Left kidney (tissue), 2 donors: ENCODE measurements around the gene TUFT1. TPM values are rescaled to one million over a fixed set of nuclear protein-coding genes. Genes with fewer than 3 reads are reported as not detected.

Experiments used
- DNase-seq: peaks from one replicate; pipeline ENCODE4 v3.0.0-alpha.2; 2013
- polyA plus RNA-seq: library from polyadenylated mRNA; unstranded; fragments of 120-200 nt; gene quantifications from one replicate; pipeline ENCODE4 v1.2.1, GENCODE V29; 2013; ENCODE audit not compliant: insufficient read length

TUFT1 gene
- polyA plus RNA-seq, 1 donor, result 10.5 TPM

DNA sequence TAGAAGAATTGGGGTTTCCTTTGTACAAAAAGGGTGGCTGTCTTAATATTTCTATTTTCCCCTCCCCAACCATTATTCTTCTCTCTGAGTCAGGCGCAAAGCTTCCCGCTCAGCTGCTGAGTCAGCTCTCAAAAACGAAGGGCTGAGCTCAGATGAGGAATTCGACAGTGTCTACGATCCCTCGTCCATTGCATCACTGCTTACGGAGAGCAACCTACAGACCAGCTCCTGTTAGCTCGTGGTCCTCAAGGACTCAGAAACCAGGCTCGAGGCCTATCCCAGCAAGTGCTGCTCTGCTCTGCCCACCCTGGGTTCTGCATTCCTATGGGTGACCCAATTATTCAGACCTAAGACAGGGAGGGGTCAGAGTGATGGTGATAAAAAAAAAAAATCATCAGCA, 3.0 kb upstream of the TUFT1 start:
- DNase-seq, result no peak

DNA sequence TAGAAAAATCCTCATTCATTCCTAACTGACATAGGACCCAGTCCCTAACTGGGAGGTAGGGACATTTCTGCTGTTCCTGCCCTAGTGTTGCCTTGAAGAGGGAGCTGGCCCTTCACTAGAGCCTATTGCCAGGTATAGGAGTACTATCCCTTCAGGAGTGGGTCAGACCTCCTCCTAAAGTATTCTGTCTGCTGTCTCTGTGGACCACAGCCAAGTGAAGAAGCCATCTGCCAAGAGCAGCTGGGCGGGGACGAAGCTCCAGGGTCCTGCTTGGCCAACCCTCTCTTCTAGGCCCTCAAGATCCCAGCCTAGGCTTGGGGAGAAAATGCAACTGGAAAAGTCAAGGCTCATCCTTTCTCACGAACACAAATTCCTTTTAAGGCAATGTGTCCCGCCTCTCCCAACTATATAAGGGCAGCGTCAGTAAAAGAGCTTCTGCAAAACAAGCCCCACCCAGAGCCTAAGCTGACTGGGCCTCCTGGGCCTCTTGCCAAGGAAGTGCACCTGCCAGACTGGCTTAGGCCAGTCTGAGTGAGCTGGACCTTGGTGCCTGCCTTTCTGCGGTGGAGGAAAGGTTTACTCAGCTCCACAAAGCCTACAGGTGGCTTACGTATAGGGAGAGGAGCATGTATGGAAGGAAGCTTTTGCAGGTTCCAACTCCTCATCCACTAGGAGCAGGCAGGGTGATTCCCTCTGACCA, 638 bp upstream of the TUFT1 start:
- peak; percentile 71 for DNase-seq

DNA sequence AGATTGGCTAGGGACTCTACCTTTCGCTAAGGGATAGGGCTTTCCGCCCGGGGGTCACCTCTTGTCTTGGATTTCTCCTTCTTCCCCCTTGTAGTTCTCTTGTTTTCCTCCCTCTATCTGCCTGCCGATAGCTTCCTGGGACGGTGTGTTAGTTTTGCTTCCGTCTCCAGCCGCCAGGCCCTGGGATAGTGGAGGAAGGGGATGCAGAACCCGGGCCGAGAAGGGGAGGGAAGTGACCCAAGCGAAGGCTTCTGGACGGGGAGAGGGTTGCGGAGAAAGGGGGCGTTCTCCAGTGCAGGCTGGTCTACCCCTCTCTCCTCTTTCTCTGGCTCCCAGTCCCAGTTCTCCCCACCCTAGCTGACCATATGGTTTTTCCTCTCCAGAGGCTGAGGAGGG, 871 bp downstream of the TUFT1 start:
- peak; percentile 32 for DNase-seq

DNA sequence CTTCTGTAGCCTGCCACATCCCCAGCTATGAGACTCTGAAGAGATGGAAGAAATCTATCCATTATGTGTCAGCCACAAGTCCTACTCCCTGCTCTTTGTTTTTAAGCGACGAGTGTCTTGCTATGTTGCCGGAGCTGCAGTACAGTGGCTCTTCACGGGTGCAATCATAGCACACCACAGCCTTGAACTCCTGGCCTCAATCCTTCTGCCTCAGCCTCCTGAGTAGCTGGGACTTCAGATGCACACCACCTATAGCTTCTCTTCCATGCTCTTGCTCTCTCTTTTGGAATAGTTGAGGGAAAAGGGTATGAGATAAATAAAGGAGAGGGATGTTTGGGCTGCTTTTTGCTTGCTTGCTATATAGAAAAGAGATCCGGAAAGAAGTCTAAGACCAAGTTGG, 1.6 kb downstream of the TUFT1 start:
- no peak for DNase-seq

DNA sequence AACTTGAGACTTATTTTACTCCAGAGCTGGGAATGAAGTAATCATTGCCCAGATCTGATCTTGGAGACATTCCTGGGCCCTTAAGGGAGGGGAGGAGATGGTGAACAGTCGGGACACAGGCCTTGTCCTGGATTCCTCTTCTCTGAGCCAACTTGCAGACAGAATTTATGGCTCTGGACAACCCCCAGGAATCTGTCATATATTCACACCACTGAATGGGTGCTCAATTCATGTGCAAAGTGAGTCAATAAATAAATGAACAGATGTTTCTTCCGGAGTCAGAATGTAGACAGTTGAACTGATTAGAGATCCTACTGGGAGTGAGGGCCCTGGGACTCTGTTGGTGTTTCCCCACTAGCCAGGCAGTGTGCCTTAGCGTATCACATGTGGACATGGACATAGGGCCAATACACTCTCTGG, 2.6 kb downstream of the TUFT1 start:
- DNase-seq, result no peak

DNA sequence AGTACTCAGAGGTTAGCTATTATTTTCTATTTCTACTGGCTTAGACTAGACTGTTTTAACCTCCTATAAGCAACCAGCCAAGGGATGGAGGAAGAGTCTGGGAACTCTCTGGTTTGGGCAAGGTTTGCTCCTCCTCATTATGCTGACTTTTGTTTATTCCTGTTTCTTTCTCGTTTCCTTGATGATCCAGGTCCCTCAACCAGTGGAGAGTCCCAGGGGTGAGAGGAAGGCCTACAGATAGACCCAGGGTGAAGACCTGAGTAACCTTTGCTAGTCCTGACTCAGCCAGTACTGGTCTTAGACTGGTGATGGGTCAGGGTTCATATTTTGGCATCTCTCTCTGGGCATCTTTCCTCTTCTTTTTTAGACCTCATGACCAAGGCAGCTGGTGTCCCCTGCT, 5.4 kb downstream of the TUFT1 start:
- no peak for DNase-seq

DNA sequence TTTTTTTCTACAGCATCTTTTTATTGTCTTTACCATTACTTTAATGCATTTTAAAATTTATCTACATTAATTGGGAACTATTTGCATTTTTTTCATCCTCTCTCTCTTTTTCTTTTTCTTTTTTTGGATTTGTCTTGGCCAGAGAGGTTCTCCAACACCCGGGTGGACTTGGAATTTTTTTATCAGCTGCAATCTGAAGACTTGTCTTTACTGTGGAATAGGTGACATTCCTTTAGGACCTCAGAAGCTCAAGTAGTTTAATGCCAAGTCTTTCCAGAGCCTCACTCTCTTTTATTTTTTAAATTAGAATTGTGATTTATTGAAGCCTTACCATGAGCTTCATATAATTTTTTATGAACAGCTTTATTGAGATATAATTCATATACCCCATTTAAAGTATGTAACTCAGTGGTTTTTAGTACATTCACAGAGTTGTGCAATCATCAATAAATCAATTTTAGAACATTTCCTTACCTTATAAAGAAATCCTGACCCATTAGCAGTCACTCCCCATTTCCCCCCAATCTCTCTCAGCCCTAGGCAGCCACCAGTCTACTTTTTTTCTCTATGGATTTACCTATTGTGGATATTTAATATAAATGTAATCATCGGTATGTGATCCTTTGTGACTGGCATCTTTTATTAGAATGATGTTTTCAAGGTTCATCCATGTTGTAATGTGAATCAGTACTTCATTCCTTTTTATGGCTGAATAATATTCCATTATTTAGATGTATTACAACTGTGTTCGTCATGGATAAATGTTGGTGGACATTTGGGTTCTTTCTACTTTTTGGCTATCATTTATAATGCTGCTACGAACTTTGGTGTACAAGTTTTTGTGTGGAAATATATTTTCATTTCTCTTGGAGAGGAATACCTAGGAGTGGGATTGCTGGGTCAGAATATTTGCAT, 6.2 kb downstream of the TUFT1 start:
- no peak for DNase-seq

DNA sequence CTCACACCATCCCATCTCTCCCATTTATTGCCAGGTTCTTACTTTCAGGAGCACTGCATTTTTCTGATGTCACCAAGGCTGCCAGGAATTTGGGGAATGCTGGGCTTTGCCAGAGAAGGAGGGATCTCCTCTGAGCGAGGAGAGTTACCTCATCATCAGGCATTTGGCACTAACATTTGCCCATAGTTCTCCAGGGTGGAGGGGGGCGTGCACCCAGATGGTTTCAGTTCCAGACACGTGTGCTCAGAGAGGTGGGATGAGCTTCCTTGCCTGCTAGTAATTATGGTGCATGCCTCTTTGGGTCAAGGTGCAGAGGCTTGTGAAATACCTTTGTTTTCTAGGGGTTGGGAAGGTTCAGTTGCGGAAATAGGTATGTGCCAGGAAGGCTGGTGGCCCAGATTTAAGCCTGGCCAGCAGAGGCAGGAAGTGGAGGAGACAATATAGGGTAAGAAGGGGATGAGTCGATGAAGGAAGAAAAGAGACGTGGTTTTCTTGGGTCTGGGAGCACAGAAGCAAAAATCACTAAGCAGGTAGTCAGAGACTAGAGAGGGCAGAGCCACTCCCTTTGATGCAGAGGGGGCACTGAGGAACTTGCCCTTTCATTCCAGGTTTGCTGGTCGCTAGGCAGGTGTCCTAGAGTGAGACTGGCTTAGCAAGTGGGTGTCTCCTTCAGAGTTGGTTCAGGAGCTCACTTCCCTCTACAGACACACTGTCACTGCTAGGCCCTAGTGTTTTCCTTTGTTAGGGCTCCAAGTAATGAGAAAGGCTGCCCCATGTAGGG, 7.2 kb downstream of the TUFT1 start:
- DNase-seq, result peak; percentile 27

DNA sequence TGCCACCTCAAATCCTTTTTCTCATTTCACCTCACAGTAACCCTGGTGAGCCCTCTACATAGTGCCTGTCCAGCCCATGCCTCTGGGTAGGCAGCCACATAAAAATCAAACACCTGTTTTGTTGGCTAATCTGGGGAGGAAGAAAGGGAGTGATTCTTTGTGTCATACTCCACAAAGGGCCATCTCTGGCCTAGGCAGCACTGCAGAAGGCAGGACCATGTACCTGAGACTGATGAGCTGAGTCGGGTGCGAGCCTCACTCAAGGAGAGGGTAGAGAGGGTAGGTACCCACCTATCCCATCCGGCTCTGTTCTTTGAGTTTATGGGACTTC, 7.8 kb downstream of the TUFT1 start:
- DNase-seq, result no peak

DNA sequence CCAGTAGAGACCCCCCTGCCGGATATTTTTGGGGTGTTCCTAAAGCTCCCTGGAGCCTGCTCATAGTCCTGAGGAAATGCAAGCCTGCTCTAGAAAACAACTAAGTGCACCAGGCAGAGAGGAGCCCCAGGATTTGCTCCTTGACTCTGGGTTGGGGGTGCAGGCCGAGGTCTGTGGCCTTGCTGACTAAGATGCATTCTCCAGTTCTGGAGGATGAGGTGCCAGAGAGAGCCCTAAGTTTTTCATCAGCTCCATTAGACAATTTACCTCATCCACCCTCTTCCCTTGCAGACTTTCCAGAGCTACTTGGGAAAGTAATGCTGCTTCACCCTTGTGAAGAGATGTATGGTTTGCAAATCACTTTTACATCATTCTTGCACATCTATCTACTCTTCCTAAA, 9.1 kb downstream of the TUFT1 start:
- DNase-seq, result no peak

DNA sequence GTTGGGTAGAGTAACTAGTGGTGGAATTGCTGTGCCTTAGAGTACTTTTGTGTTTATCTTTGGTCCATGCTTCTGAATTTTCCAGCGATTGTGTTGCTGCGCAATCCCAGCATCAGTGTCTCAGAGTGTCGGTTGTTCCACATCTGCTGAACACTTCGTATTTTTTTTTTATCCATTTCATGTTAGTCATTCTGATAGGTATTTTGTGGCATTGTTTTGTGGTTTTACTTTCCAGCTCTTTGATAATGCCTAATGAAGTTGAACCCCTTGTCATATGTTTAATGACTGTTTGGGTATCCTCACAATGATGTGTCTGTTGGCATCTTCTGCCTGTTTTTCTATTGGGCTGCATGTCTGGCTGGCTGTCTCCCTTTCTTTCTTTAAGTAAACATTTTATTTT, 13.6 kb downstream of the TUFT1 start:
- no peak for DNase-seq

DNA sequence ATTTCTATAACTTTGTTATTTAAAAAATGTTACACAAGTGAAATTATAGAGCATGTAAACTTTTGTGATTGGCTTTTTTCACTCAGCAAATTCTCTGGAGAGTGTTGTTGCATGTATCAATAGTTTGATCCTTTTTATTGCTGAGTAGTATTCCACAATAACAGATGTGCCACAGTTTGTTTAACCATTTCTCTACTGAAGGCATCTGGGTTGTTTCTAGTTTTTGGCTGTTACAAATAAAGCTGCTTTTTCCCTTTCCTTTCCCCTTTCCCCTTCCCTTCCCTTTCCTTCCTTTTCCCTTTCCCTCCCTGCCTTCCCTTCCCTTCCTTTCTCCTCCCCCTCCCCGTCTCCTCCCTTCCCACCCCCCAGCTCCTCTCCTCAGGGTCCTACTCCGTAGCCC, 15.9 kb downstream of the TUFT1 start:
- DNase-seq, result no peak

DNA sequence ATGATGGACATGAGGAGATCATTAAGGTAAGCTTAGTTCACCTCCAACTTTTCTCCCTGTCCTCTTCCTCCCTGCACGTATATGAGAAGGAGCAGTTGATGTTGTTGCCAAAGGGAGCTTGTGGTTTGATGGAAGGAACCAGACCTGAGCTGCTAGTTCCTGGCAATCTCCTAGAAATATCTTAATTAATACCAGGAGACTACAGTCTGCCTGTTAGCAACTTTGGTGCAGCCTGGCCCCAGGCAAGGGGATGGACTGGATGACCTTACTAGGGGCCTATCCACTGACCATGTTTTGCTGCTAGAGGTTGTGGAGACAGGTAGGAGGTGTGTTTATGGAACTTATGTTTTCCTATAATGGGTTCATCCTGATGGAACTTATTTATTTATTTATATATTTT, 22.6 kb downstream of the TUFT1 start:
- DNase-seq, result no peak

DNA sequence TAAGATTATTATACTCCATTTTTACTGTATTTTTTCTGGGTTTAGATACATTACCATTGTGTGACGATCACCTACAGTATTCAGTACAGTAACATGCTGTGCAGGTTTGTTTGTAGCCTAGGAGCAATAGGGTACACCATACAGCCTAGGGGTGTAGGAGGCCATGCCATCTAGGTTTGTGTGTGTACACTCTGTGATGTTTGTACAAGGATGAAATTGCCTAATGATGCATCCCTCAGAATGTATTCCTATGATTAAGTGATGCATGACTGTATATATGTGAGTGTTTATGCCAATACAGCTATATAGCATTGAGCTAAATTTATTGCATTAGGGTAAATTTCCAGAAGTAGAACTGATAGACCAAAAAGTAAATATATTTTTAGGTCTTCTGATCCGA, 23.3 kb downstream of the TUFT1 start:
- no peak for DNase-seq

DNA sequence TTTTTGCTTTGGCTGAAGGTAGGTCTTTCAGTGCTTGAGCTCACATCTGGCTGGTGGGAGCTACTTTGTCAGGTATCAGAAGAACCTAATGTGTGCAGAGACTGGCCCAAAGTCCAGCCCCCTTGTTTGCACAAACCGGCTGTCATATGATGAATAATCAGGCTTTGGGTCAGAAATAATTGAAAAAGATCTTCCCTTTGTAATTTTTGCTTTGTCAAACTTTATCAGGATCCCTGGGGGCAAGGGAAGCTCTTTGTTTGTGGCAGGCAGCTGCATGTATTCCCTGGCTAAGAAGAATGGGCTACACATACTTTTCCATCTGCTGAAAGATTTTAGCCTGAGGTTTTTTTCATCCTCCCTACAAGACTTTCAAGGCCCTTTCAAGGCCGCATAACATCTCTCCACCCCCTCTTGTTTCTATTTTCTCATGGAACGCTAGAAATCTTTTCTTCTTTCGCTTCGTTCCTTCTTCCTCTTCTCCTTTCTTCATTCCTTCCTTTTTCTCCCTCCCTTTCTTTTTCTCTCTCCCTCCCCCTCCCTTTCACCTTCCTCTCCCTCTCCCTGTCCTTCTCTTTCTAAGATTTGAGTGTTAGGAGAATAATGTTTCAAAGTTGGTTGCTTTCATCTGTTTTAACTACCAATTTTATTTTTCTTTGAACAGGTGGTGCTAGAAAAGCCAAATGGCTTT, 25.5 kb downstream of the TUFT1 start:
- no peak for DNase-seq

DNA sequence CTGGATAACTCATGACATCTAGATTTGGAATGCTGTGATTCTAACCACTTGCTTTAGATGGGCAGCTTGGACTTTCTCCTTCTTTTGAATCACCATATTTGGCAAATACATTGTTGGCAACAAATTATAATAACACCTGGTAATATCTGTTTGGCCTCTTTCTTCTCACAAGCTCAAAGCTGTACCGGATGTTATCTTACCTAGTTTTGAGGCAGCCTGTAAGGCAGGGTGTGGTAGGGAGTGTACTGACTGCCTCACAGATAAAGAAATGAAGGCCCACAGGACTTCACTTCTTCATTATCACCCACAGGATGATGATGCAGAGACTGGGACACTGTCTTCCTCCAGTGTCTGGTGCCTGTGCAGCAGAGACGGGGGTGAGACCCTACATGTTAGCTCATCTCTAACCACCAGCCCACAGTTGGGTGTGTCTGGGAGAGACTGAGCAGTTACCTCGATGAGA, 28.5 kb downstream of the TUFT1 start:
- DNase-seq, result no peak

DNA sequence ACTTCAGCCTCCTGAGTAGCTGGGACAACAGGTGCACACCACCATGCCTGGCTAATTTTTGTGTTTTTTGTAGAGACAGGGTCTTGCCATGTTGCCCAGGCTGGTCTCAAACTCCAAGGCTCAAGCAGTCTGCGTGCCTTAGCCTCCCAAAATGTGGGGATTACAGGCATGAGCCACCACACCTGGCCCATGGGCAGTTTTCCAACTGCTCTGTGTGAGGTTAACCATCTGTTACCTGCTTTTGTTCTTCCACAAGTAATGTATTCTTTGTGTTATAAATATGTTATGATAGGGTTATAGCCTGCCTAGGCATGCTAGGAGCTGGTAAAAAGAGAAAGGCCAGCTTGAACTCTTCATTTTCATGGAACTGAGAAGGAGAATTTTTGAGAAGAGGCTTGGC, 30.7 kb downstream of the TUFT1 start:
- DNase-seq, result no peak

DNA sequence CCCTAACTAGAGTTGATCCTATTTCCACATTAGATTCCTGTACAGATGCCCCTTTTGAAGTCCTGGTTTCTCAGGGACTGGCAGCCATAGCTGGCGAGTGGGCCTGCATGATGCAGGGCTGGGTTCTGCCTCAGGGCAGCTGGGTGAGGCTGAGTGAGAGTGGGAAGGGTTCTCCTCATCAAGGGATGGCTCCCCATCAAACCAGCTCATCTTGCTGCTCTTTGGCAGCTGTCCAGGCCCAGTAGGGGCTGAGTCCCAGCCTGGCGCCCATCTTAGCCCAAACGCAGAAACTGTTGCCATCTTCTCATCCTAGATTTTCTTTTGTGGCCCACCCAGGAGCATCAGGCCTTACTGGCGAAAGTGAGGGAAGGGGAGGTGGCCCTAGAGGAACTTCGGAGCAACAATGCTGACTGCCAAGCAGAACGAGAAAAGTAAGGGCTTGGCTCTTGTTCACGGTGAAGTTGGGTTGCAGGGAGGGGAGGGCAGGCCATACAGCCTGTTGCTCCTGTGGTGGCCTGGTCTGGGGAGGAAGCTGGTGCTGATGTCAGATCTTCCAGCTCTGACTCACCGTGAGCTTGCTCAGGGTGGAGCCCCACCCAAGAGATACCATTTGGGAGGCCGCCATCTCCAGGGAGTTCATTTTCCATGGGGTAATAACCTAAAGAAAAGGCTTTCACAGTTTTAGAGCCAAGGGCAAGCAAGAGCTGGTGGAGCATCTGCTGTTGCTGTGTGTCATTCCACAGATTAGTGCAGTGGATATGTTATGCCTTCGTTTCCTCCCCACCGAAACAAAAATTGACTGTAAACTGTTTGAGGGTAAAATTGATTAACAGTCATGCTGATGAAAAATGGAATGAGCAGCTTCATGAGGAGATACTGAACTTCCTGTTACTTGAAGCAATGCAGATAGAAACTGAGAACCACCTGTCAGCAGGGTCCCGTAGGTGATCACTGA, 34.7 kb downstream of the TUFT1 start:
- DNase-seq, result no peak

DNA sequence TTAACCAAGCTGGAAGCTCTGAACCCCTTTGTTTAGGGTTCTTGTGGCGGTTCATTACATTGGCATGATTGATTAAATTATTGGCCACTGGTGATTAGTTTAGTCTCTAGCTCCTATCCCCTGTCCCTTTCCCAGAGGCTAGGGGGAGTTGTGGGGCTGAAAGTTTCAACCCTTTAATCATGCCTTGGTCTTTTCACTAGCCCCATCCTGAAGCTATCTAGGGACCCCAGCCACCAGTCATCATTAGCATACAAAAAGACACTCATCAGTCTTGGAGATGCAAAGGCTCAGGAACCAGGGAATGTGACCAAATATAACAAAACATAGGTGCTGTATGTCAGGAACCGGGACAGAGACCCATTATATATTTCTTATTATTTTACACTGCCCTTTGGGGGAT, 37.1 kb downstream of the TUFT1 start:
- DNase-seq, result no peak

DNA sequence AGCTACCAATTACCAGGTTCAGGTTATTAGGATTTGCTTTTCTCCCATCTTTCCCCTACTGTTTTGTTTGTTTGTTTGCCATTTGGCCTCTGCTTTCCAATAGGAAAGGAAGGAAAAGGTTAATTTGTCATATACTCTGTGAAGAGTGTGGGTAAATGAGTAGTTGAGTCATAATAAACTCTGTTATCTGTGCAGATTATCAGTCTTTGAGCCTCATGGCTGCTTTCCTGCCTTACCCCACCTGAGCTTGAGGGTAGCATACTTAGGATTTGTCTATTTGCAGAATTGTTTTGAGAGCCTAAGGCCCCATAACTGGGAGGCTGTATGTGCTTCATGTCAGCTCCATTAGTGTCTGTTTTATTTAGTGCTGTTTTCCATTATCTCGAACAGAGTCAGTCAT, 38.8 kb downstream of the TUFT1 start:
- no peak for DNase-seq
